HG03108 (cell line): Measurements from ENCODE around the gene PIANP.
"Not testable (repeated sequence)": the region's sequence is repeated elsewhere in the genome, so short reads cannot be mapped to it uniquely, and the experiment has no call there.

Source experiments
- ATAC-seq: cut with Tn5 transposase; IDR thresholded peaks from one replicate; pipeline ENCODE4 v1.9.1; 2021; ENCODE audit warnings: moderate library complexity; ENCODE audit not compliant: unreplicated experiment

Gene PIANP

GRCh38 chr12:6700646-6701051 lies at the start of gene PIANP:
TSS of gene PIANP (minus strand) at chr12:6700815. CDS start at chr12:6698061, 2,754 bp downstream.
- ATAC-seq, result no peak

GRCh38 chr12:6748761-6749160 lies 48.1 kb upstream of the PIANP start:
- ATAC-seq, result no peak

- no peak for ATAC-seq
These were observed 46.6 kb upstream of the PIANP start for GRCh38 chr12:6747216-6747615.

- ATAC-seq, result no peak
These were observed 45.3 kb upstream of the PIANP start for GRCh38 chr12:6745741-6746525.

- not testable (repeated sequence) for ATAC-seq
These were observed 42.7 kb upstream of the PIANP start for GRCh38 chr12:6743300-6743699.

- ATAC-seq, result no peak
These were observed 42.2 kb upstream of the PIANP start for GRCh38 chr12:6742834-6743233.

GRCh38 chr12:6742080-6742479 lies 41.5 kb upstream of the PIANP start:
- not testable (repeated sequence) for ATAC-seq

- ATAC-seq, result no peak
These were observed 36.1 kb upstream of the PIANP start for GRCh38 chr12:6736754-6737153.

- peak; percentile 52 for ATAC-seq
These were observed 35.0 kb upstream of the PIANP start for GRCh38 chr12:6735448-6736191.

- no peak for ATAC-seq
These were observed 34.1 kb upstream of the PIANP start for GRCh38 chr12:6734506-6735387.

GRCh38 chr12:6730169-6730568 lies 29.6 kb upstream of the PIANP start:
- ATAC-seq, result no peak

- no peak for ATAC-seq
These were observed 28.6 kb upstream of the PIANP start for GRCh38 chr12:6729186-6729585.

- ATAC-seq, result no peak
These were observed 24.7 kb upstream of the PIANP start for GRCh38 chr12:6725350-6725749.

- no peak for ATAC-seq
These were observed 23.8 kb upstream of the PIANP start for GRCh38 chr12:6724409-6724797.

- ATAC-seq, result peak; percentile 90
These were observed 23.2 kb upstream of the PIANP start, which contains the start of gene COPS7A for GRCh38 chr12:6723607-6724408. TSS of gene COPS7A (plus strand) at chr12:6724046. CDS start at chr12:6724657, 611 bp downstream.

GRCh38 chr12:6722863-6723262 lies 22.2 kb upstream of the PIANP start:
- no peak for ATAC-seq

- ATAC-seq, result no peak
These were observed 16.3 kb upstream of the PIANP start for GRCh38 chr12:6716874-6717437.

- ATAC-seq, result not testable (repeated sequence)
These were observed 15.6 kb upstream of the PIANP start for GRCh38 chr12:6716031-6716873.

GRCh38 chr12:6708960-6709394 lies 8.4 kb upstream of the PIANP start:
- ATAC-seq, result no peak
